HEK293T (cell line): ENCODE measurements around the gene AFF1.

ENCODE experiments used
- CTCF ChIA-PET: fragments of 350-600 bp; formaldehyde crosslinking; extraction: SDS; loops from one replicate; lab custom pipeline; 2021; ENCODE audit warnings: antibody characterized with exemption, inconsistent platforms; lab: Yijun Ruan, JAX
- POLR2A ChIA-PET: fragments of 350-600 bp; formaldehyde crosslinking; extraction: SDS; loops from one replicate; lab custom pipeline; 2020; ENCODE audit warnings: antibody characterized with exemption, inconsistent platforms; lab: Yijun Ruan, JAX
- DNase-seq: peaks from one replicate; pipeline ENCODE4 v3.0.0; 2012; ENCODE audit warnings: mixed read lengths; ENCODE audit errors: extremely low spot score
- ARNT ChIP-seq: fragments of 450-650 bp; IDR thresholded peaks from 2 replicates; pipeline ENCODE4 v1.6.1; 2017; ENCODE audit warnings: mild to moderate bottlenecking
- BHLHE40 ChIP-seq: fragments of 450-650 bp; IDR thresholded peaks from 2 replicates; pipeline ENCODE4 v1.6.1; 2016; ENCODE audit warnings: mild to moderate bottlenecking, moderate library complexity, borderline replicate concordance
- CTBP1 ChIP-seq: fragments of 450-650 bp; IDR thresholded peaks from 2 replicates; pipeline ENCODE4 v1.6.1; 2016; ENCODE audit warnings: borderline replicate concordance
- ELF4 ChIP-seq: fragments of 450-650 bp; IDR thresholded peaks from 2 replicates; pipeline ENCODE4 v1.6.1; 2017; ENCODE audit warnings: antibody characterized with exemption
- FOXA1 ChIP-seq: fragments of 450-650 bp; IDR thresholded peaks from 2 replicates; pipeline ENCODE4 v1.6.1; 2016; ENCODE audit warnings: mild to moderate bottlenecking
- FOXK2 ChIP-seq: fragments of 450-650 bp; IDR thresholded peaks from 2 replicates; pipeline ENCODE4 v1.6.1; 2016; ENCODE audit warnings: mild to moderate bottlenecking
- FOXM1 ChIP-seq: fragments of 450-650 bp; IDR thresholded peaks from 2 replicates; pipeline ENCODE4 v1.6.1; 2017; ENCODE audit warnings: mild to moderate bottlenecking, borderline replicate concordance
- HDGF ChIP-seq: fragments of 450-650 bp; IDR thresholded peaks from 2 replicates; pipeline ENCODE4 v1.6.1; 2017; ENCODE audit warnings: antibody characterized with exemption, borderline replicate concordance
- L3MBTL2 ChIP-seq: fragments of 450-650 bp; conservative IDR thresholded peaks from 2 replicates; pipeline ENCODE4 v1.6.1; 2016; ENCODE audit warnings: mild to moderate bottlenecking
- LEF1 ChIP-seq: fragments of 450-650 bp; IDR thresholded peaks from 2 replicates; pipeline ENCODE4 v1.6.1; 2017; ENCODE audit warnings: mild to moderate bottlenecking, borderline replicate concordance
- NFRKB ChIP-seq: fragments of 450-650 bp; IDR thresholded peaks from 2 replicates; pipeline ENCODE4 v1.6.1; 2016; ENCODE audit warnings: mild to moderate bottlenecking, moderate library complexity
- PKNOX1 ChIP-seq: fragments of 450-650 bp; IDR thresholded peaks from 2 replicates; pipeline ENCODE4 v1.6.1; 2016
- SP1 ChIP-seq: fragments of 450-650 bp; IDR thresholded peaks from 2 replicates; pipeline ENCODE4 v1.6.1; 2017
- SUZ12 ChIP-seq: fragments of 450-650 bp; IDR thresholded peaks from 2 replicates; pipeline ENCODE4 v1.6.1; 2016; ENCODE audit warnings: mild to moderate bottlenecking
- TARDBP ChIP-seq: fragments of 450-650 bp; IDR thresholded peaks from 2 replicates; pipeline ENCODE4 v1.6.1; 2016
- ZNF384 ChIP-seq: fragments of 450-650 bp; IDR thresholded peaks from 2 replicates; pipeline ENCODE4 v1.6.1; 2016

AFF1 gene

GRCh38 chr4:86893136-86893535 lies 41.7 kb upstream of the AFF1 start:
- ChIA-PET POLR2A (interaction anchor here (0.9 to 1.0 kb wide), 2 partner anchors 299 to 396 kb away, joined by 3 read pairs; partner anchors contain the start of gene PTPN13), CTCF (interaction anchor here (1.0 to 1.7 kb wide), 2 partner anchors 394 to 398 kb away, joined by 6 read pairs; no protein-coding TSS in a partner anchor)
- TF ChIP-seq HDGF = no peak
- TF ChIP-seq FOXK2 = no peak
- no peak for TF ChIP-seq SUZ12
- TF ChIP-seq ARNT = no peak
- TF ChIP-seq BHLHE40 = no peak
- no peak for TF ChIP-seq ELF4
- no peak for DNase-seq

GRCh38 chr4:86894455-86894854 lies 40.4 kb upstream of the AFF1 start:
- TF ChIP-seq FOXK2 (no peak), CTBP1 (no peak), FOXM1 (no peak), ZNF384 (no peak)
- CTCF ChIA-PET = no interaction called here
- POLR2A ChIA-PET = interaction anchor here (1.3 kb wide), 1 partner anchor 300 kb away, joined by 4 read pairs; the partner anchor contains the start of gene PTPN13
- DNase-seq = no peak

- TF ChIP-seq HDGF (no peak), FOXK2 (0 out of 2 replicates have a peak, but pooled peaks have one; percentile 54)
- ChIA-PET CTCF (interaction anchor here (0.6 kb wide), 1 partner anchor 14 kb away, joined by 3 read pairs; no protein-coding TSS in a partner anchor), POLR2A (no interaction called here)
- DNase-seq = peak; percentile 41
Observed at GRCh38 chr4:86895692-86896488, 38.9 kb upstream of the AFF1 start.

- no peak for DNase-seq
- ChIA-PET CTCF (no interaction called here), POLR2A (no interaction called here)
- TF ChIP-seq BHLHE40 = no peak
- TF ChIP-seq SUZ12 = no peak
- no peak for TF ChIP-seq LEF1
- TF ChIP-seq ZNF384 = no peak
- no peak for TF ChIP-seq PKNOX1
- no peak for TF ChIP-seq ARNT
- TF ChIP-seq FOXM1 = no peak
- TF ChIP-seq HDGF = no peak
- no peak for TF ChIP-seq ELF4
- no peak for TF ChIP-seq TARDBP
- TF ChIP-seq FOXK2 = no peak
- no peak for TF ChIP-seq FOXA1
- TF ChIP-seq CTBP1 = no peak
- TF ChIP-seq SP1 = no peak
Observed at GRCh38 chr4:86896596-86896995, 38.2 kb upstream of the AFF1 start.

GRCh38 chr4:86898562-86898961 lies 36.2 kb upstream of the AFF1 start:
- no peak for DNase-seq
- ChIA-PET CTCF (no interaction called here), POLR2A (no interaction called here)
- TF ChIP-seq BHLHE40 = no peak
- TF ChIP-seq L3MBTL2 = no peak
- TF ChIP-seq ZNF384 = no peak
- TF ChIP-seq LEF1 = no peak
- TF ChIP-seq NFRKB = no peak
- TF ChIP-seq CTBP1 = no peak
- no peak for TF ChIP-seq PKNOX1
- TF ChIP-seq TARDBP = no peak
- TF ChIP-seq ARNT = no peak
- TF ChIP-seq FOXK2 = no peak
- no peak for TF ChIP-seq SUZ12
- no peak for TF ChIP-seq SP1
- no peak for TF ChIP-seq ELF4
- no peak for TF ChIP-seq FOXA1

GRCh38 chr4:86901864-86902263 lies 32.9 kb upstream of the AFF1 start:
- ChIA-PET CTCF (no interaction called here), POLR2A (no interaction called here)
- no peak for DNase-seq
- TF ChIP-seq CTBP1 (no peak), ZNF384 (no peak), BHLHE40 (no peak), FOXK2 (no peak), TARDBP (no peak), HDGF (no peak), SUZ12 (no peak), FOXA1 (no peak), FOXM1 (no peak), L3MBTL2 (no peak), NFRKB (no peak), SP1 (no peak), ELF4 (no peak), PKNOX1 (no peak), LEF1 (no peak), ARNT (no peak)
